ENCODE data around the gene SCUBE2.

Gene SCUBE2

DNA sequence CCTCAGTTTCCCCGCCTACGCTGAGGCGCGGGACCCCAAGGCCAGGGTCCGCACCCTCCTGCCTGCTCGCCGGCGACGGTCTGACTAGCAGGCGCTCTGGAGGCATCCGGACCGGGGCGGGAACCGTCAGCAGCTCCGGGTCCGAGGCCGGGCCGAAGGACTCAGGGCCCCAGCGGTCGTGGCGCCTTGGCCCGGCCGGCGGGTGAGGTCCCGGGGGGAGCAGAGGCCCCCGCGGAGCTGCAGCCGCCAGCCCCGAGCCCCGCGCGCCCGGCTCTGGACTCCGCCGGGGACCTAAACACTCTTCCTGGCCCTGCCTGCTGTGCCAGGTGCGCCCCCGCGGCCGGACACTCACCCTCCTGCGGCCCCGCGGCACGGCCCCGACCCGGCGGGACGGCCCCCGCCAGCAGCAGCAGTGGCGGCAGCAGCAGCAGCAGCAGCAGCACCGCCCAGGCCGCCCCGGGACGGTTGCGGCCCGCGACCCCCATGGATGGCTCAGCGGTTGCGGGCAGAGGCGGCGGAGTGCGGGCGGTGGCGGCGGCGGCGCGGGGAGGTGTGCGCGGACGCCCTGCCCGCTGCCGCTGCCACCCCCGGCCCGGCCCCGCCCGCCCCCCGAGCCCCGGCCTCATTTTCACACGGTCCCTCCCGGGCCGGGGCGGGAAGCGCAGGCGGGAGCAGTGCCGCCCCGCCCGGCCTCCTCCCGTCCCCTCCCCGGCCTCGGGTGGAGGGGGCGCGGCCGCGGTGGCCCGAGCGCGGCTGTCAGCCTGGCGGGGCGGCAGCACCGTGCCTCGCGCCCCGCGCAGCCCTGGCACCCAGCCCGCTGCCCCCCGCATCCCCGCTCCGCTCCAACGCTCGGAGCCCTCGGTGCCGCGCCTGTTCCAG lies at the start of gene SCUBE2:
SCUBE2 (minus strand) TSS at position 556 of the 879 bp plus-strand sequence; CDS start at position 485, 71 bp downstream.
- no peak for DNase-seq

DNA sequence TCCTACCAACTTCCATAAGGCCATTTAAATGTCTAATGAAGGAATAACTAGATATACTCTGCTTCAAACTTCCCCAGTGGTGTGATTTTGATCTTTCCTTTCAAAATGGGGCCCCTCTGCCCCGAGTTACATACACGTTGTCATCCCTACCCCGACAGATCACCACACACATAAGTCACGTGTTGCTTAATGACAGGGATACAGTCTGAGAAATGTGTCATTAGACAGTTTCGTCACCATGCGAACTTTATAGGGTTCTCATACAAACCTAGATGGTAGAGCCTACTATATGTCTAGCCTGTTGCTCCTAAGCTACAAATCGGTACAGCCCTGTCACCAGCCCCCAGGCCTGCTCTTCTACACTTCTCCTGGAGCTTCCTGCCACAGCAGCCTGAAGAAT lies 49.8 kb upstream of the SCUBE2 start:
- DNase-seq = no peak

DNA sequence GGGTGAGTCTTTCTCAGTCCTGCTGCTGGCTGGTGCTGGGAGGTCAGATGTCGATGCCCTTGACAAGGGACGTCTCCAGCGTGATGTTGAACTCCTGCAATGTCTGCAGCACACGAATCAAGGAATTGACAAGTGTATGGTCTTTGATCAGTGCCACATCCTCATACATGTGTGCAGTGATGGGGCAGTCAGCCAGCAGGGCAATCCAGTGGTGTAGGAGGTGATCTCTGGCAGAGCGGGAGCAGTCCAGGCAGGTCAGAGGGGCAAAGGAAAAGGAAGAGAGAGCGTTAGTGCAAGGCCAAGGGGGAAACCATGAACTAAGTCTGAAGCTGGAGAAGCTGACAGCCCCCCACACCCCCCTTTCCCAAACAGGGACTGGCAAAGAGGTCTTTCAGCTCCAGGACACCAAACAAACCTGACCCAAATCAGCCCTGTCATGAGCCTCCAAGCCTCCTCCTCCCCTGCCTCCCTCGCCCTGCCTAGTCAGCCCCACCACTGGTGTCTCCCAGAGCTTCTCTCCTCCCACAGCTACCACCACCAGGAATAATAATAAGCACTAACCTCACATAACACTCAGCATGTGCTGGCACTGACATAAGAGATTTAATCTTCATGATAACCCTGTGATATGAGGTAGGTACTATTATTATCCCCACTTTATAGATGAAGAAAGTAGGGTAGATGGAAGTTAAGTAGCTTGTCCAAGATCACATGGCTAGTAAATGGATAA lies 48.4 kb upstream of the SCUBE2 start:
- DNase-seq = no peak

DNA sequence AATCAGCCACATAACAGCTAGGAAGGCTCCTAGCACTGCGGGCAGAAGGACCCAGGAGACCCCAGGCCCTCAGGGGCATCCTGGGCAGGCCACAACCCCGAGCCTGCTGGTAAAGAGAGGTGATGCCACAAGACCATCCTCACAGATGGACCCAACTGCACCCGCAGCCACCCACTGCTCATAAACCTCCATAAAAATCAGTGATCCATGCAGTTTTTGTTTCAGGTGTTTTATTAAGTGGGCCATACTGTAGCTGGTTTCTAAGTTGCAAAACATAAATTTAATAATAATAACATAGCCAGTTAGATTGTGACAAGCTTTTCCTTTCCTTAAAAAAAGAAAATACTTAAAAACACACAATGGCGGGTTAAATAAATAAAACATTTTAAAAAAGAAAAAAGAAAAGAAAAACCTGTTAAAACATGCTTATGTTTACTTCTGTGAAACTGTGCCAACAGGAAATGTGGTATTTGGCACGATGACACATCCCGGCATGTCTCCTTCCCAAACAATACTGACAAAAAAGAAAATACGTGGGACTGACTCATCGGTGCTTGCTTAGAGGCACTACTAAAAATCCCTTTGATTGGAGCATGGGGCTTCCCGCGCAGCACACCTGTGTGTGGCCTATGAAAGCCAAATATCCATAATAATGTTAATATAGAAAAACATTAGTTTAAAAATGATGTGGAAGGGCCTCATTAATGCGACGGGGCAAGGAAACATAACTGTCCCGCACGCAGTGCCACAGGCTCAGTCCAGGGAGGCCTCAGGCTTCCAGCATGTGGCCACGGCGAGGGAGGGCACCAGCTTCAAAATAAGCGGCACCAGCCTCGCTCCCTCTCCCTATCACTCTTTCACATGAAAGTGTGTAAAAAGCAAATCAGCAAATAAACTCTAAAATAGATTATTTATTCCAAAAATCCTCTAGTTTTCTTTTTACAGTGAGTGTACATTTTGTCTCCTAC lies 47.5 kb upstream of the SCUBE2 start:
- DNase-seq = peak; percentile 52

DNA sequence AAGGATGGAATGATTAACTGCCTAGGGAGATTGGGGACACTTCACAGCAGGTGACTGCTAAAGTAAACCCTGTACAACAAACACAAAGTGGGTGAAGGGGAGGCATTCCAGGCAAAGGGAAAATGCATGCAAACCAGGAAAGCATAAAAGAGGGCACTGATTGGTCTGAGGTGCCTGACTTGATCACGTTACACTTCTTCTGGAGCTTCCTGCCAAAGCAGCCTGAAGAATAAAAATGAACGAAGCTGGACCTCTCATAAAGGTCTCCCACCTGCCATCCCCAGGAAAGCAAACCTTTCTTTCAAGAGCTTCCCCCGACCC lies 46.7 kb upstream of the SCUBE2 start:
- DNase-seq = no peak

DNA sequence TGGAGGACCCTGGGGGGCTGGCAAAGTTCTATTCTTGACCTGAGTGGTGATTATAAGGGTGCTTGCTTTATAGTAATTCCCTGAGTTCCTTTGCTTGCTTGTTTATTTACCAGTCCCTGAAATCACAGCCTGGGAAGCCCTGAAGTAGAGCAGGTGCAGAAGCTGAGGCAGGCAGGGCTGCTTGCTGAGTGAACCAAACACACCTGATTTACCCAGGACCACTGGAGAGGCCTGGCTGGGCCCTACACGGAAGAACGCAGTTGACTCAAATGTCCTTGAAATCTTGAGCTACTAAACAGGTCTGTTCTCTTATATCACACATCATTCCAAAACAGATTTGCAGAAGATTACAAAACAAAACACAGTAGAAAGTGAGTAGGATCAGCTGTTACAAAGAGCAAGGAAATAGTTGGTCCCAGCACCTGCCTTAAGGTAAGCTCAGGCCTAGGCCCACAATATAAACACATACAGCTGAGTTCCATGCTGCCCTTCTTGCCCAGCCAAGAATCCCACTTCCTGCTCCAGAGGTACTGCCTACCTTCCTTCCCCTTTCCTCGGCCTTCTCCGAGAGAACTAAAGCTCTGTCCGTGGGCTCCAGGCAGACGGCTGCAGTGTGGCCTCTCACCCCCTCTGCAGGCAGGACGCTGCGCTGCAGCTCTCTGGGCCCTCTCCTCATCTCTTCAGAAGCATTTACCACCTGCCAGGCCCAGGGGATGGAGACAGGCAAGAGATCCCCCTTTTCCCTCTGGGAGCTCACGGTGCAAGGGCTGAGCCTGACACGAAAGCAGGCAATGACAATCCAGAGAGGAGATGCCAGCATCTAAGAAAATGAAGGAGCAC lies 46.1 kb upstream of the SCUBE2 start:
- peak; percentile 83 for DNase-seq

DNA sequence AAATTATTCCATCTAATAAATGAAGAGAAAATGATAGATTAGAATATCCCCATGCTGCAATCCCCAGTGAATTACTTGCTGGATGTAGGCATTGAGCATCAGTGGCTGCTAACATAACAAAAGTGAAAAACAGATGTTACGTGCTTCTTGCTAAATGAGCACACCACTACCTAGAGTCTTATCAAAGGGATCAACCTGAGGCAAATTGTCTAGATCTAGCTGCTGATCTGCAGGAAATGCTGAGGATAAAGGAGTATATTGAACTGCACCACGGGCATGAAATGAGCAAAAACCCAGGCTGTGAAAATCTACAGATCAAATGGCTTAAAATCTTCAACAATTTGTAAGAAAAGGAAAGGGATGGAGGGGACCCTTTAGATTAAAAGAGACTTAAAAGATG lies 45.3 kb upstream of the SCUBE2 start:
- peak; percentile 37 for DNase-seq

DNA sequence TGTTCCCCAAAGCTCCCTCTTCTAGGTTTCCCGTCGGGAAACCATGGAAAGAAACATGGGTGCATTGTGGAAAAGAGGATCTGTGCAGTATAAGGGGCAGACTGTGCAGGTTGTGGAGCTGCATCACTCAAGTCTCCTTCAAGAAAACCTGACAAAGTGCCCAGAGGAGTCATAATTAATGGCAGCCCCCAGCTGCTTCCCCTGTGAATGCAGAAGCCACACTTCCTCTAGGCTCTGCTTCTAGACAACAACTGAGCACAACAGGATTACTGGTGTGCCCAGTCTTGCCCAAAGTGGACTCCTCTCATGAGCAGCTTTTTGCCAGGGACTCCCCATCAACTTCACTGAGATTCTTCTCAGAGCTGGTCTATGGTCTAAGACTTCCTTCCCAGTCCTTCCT lies 42.6 kb upstream of the SCUBE2 start:
- no peak for DNase-seq

DNA sequence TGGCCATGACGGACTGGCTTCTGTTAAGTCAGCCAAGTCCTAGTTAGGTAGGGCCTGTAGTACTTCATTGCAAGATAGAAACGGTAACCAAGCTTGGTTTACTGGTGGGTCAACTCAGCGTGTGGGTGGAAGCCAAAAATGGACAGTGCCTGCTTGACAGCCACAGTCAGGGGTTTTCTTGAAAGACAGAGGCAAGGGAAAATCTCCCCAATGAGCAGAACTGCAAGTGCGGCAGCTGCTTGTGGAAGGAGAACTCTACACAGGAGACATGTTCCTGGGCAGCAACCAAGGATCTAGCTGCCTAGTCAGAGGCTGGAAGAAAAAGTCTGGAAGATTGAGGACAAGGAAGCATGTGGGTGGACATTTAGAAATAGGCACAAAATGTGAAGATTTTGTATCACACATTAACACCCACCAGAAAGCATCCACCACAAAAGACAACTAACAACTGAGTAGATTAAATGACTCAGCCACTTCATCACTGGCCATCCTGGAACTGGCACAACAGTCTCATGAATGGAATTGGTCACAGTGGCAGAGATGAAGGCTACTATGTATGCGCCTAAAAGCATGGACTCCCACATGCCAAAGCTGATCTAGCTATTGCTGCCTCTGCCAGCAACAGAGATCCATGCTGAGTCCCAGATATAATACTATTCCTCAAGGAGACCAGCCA lies 40.9 kb upstream of the SCUBE2 start:
- no peak for DNase-seq

DNA sequence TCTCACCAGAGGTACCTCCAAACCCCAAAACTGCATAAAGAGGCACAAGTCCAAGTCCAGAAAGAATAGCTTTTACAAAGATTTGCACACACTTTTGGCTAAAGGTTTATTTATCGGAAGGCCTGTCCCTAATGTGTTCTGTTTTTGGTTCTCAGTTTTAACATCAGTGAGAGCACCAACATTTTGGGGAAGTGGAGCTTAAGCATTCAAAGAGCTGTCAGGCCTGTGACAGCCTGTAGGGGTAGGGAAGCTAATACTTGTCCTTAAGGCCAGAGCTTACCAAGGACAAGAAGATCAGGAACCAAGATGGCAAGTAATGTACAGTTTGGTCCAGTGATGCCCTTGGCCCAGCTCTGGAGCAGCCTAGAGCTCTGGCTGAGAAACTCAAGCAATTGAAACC lies 38.9 kb upstream of the SCUBE2 start:
- DNase-seq = no peak

DNA sequence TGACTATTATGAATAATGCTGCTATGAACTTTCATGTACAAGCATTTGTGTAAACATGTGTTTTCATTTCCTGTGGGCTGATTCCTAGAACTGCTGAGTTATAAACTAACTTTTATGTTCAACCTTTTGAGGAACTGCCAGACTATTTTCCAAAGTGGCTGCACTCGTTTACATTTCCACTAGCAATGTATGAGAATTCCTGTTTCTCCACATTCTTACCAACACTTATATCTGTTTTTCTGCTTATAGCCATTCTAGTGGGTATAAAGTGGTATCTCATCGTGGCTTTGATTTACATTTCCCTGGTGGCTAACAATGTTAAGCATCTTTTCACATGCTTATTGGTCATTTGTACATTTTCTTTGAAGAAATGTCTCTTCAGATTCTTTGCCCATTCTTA lies 35.2 kb upstream of the SCUBE2 start:
- DNase-seq = peak; percentile 16

DNA sequence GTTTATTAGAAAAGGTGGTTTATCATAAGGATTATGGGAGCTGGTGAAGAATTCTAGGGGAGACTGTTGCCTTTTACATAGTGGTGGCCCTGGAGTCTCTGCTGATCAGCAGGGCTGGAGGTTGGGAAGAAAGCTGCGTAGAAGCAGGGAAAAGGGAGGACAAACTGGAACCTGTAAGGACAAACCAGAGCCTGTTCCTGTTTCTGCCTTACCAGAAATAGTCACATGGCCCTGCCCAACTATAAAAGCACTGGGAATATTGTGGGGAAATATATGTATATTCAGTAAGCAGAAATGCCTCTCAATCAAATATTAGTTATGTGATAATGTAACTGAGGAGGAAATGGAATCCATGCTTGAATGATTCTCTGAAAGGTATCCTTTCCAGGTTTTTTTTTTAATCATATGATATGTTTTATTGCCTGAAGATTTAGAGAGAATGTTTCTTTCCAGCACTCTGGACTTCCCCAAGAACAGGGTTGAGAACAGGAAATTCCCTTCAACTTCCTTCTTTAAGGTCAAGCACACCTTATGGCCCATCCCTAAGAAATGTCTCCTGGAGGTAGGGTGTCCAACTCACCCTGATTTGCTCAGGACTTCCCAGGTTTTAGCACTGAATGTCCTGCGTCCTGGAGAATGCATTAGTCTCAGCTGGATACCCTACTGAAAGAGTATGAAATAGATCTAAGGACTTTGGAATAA lies 33.9 kb upstream of the SCUBE2 start:
- no peak for DNase-seq

DNA sequence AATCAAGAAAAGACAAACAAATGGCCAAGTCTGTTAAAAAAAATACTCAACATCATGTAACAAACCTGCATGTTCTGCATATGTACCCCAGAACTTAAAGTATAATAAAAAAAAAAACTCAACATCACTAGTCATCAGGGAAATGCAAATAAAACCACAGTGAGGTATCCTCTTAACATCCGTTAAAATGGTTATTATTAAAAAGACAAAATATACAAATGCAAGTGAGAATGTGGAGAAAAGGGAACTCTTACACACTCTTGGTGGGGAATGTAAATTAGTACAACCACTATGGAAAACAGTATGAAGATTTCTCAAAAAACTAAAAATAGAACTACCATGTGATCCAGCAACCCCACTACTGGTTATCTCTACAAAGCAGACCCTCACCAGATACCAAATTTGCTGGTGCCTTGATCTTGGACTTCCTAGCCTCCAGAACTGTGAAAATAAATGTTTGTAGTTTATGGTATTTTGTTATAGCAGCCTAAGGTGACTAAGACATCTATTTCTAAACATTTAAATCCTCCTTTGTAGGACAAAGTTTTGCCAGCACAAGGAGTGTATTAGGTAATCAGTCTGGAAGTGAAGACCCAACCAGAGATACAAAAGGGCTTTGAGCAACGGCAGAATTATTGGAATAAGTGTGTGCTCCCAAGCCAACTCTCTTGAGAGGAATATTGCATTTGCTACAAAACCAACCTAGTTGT lies 32.4 kb upstream of the SCUBE2 start:
- DNase-seq = no peak

DNA sequence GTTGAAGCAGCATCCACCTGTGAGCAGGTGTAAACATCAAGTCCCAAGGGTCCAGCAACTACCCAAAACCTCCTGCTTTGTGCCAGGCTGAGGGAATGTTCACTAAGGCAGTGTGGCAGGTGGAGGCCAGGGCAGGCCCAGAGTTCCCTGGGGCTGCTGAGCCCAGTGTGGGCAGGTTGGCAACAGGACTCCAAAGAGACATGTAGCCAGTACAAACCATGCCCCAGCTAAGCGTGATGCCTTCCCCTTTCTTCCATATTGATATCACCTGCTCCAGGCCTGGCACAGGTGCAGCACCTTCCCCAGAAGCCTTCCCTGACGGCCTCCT lies 30.0 kb upstream of the SCUBE2 start:
- no peak for DNase-seq

DNA sequence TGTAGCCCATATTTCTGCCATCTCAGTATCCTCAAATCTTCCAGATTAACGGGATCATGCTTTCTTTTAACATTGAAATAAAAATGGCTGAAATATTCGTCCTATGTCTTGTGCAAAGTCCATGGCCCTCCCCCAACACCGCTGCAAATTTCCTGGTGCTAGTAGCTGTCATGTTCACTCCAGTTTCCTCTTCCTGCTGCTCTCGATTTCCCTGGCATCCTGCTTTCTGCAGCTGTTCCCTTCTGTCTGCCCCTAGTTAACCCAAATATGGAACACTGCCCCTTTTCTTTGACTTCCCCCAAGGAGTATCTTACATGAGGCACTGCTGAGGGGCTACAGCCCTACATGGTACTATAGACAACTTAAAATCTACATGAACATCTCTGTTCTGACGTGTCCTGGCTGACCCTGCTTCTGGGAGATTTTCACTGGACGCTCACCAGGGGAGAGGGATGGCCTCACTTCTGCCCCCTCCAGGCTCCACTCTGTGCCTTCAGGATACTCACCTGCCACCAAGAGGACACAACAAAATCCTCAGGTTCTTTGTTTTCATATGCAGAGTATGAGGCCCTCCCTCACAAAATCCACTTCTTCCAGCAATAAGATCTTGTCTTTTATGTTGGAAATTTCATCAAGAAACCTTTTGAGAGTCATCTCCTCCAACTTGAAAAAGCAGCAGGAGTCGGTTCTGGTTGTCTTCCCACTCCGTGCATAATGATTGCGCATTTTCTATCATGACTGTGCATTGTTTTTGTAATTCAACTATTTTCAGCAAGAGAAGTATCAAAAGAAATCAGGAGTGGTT lies 29.5 kb upstream of the SCUBE2 start:
- DNase-seq = no peak

DNA sequence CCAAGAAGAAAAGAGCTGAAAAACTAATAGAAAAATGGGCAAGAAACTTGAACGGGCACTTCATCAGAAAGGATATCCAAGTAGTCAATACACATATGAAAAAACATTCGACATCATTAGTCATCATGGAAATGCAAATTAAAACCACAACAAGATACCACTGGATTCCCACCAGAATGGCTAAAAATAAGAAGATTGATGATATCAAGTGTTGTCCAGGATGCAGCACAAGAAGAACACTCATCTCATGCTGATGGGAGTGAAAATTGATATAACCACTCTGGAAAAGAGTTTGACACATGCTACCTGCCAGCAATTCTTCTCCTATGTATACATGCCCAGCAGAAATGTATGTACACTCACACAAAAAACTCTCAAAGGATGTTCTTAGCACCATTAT lies 26.9 kb upstream of the SCUBE2 start:
- no peak for DNase-seq

DNA sequence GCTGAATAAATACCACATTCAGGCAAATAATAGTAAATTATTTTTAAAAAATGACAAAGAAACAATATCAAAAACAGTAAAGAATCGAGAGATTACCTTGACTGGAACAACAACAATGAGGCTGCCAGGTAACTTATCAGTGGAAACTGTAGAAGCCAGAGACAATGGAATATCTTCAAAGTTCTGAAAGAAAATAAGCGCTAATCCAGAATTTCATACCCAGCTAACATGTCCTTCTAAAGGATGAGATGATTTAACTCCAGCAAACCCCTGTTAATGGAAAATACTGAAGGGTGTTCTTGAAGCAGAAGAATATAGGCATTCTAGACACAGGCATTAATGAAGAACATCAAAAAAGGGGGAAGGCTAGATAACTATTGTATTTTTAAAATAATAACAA lies 20.7 kb upstream of the SCUBE2 start:
- DNase-seq = no peak

DNA sequence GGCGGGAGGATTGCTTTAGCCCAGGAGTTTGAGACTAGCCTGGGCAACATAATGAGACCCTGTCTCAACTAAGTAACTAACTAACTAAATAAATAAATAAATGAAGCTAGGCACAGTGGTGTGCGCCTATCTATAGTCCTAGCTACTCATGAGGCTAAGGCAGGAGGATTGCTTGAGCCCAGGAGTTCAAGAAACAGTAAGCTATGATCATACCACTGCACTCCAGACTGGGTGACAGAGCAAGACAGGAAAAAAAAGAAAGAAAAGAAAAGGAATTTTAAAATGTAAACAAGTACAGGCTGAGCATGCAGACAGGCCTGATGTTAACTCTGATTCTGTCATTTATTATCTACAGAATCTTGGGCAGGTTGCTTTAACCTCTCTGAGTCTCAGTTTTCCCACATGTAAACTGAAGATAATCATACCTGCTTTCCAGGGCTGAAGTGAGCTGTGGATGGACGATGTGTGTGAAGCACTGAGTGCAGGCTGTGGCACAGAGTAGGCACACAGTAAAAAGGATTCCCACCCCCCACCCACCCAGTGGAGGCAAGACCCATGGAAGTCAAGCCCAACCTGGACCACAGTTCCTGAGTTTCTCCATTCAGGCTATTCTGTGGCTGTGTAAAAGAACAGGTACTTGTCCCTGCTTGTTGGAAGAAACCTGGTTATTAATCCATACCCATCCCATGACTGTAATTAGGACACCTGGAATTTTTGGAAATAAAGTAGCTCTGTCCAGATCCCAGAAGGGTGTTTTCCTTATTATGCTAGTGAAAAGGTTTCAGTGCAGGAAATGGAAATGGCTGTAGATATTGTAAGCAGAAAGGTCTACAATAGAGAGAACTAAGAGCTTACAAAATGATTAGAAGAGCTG lies 18.7 kb upstream of the SCUBE2 start:
- DNase-seq = no peak

DNA sequence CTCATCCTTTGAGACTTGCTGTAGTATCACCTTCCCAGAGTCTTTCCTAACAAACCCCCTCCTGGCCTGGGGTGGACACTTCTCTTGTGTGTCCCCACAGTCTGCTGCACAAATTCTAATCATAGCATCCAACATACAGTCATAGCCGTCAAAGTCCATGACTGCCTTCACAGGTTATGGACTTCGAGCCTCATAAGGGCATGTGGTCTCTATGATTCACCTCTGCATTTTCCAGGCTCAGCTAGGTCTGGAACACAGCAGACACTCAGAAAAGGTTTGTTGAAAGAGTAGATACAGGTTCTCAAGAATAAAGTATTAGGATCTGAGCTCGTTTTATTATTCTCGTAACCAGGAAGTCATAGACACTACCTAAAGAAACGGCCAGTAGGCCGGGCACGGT lies 13.2 kb upstream of the SCUBE2 start:
- no peak for DNase-seq

Measured in activated CD4-positive, alpha-beta T cell treated with anti-CD3 and anti-CD28 coated beads, Interleukin-2, Interleukin-6, amounts not matched to agents 100 ng/mL and 50 ng/mL, durations not matched to agents 16 hours and 8 hours (primary cell).